ENCODE measurements around the gene SPSB2.
"Not testable (repeated sequence)": the region's sequence is repeated elsewhere in the genome, so short reads cannot be mapped to it uniquely, and the experiment has no call there.

SPSB2 gene

GRCh38 chr12:6902448-6902847, 29.3 kb upstream of the SPSB2 start:
- DNase-seq = no peak

GRCh38 chr12:6899837-6900519, 26.9 kb upstream of the SPSB2 start:
- peak in 34 of 51 donors; percentile 14 to 76 (median 40) for DNase-seq

- no peak for DNase-seq
These were observed 26.3 kb upstream of the SPSB2 start for GRCh38 chr12:6899427-6899826.

GRCh38 chr12:6896846-6897435, 23.8 kb upstream of the SPSB2 start:
- no peak for DNase-seq

- no peak for DNase-seq
These were observed 21.2 kb upstream of the SPSB2 start for GRCh38 chr12:6894321-6894720.

- DNase-seq = not testable (repeated sequence)
These were observed 19.6 kb upstream of the SPSB2 start for GRCh38 chr12:6892683-6893082.

- no peak for DNase-seq
These were observed 18.5 kb upstream of the SPSB2 start for GRCh38 chr12:6891646-6892001.

- DNase-seq = peak; percentile 56 to 100 (median 96)
These were observed 17.9 kb upstream of the SPSB2 start for GRCh38 chr12:6890789-6891645.

- not testable (repeated sequence) for DNase-seq
These were observed 16.9 kb upstream of the SPSB2 start for GRCh38 chr12:6889775-6890573.

- DNase-seq = not testable (repeated sequence)
These were observed 15.7 kb upstream of the SPSB2 start for GRCh38 chr12:6888794-6889193.

GRCh38 chr12:6888360-6888759, 15.3 kb upstream of the SPSB2 start:
- no peak for DNase-seq

- DNase-seq = no peak
These were observed 14.4 kb upstream of the SPSB2 start for GRCh38 chr12:6887460-6887859.

- DNase-seq = not testable (repeated sequence)
These were observed 13.3 kb upstream of the SPSB2 start for GRCh38 chr12:6886206-6886999.

- no peak for DNase-seq
These were observed 11.4 kb upstream of the SPSB2 start for GRCh38 chr12:6884539-6884938.

- DNase-seq = no peak
These were observed 10.6 kb upstream of the SPSB2 start for GRCh38 chr12:6883683-6884082.

GRCh38 chr12:6883252-6883651, 10.1 kb upstream of the SPSB2 start:
- DNase-seq = no peak

- DNase-seq = not testable (repeated sequence)
These were observed 6.7 kb upstream of the SPSB2 start for GRCh38 chr12:6879824-6880223.

GRCh38 chr12:6874015-6874368, 889 bp upstream of the SPSB2 start:
- not testable (repeated sequence) for DNase-seq

- DNase-seq = peak in 49 of 51 donors; percentile 18 to 86 (median 68)
These were observed 742 bp downstream of the SPSB2 start for GRCh38 chr12:6872073-6873048.

Measured in hypothalamus (tissue), 51 donors.